Measurements from ENCODE around the gene NOB1. TPM values are rescaled to one million over a fixed set of nuclear protein-coding genes. Genes with fewer than 3 reads are reported as not detected.
"Not testable (repeated sequence)": the region's sequence is repeated elsewhere in the genome, so short reads cannot be mapped to it uniquely, and the experiment has no call there.

Gene NOB1
- total RNA-seq, 1 experiment from 2014 or later = 79.0 TPM

DNA sequence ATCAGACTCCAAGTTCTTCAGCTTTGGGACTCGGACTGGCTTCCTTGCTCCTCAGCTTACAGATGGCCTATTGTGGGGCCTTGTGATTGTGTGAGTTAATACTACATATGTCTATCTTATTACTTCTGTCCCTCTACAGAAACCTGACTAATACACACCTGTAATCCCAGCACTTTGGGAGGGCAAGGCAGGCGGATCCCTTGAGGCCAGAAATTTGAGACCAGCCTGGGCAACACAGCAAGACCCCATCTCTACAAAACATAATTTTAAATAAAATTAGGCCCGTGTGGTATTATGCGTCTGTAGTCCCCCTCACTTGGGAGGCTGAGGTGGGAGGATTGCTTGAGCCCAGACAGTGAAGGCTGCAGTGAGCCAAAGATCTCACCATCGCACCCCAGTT, 23.4 kb downstream of the NOB1 start:
- H3K36me3 ChIP-seq, H3K9me3 ChIP-seq, H3K27me3 ChIP-seq, DNase-seq, H3K4me3 ChIP-seq: not testable (repeated sequence)

DNA sequence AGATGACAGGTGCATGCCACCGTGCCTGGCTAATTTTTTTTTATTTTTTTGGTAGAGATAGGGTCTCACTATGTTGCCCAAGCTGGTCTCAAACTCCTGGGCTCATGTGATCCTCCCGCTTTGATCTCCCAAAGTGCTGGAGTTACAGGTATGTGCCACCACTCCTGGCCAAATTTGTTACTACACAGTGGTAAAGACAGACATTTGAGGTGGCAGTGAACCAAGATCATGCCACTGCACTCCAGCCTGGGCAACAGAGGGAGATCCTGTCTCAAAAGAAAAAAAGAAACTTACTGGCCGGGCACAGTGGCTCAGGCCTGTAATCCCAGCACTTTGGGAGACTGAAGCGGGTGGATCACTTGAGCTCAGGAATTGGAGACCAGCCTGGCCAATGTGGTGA, 25.7 kb downstream of the NOB1 start:
- H3K9me3 ChIP-seq, H3K36me3 ChIP-seq, H3K4me3 ChIP-seq, H3K27me3 ChIP-seq, DNase-seq: not testable (repeated sequence)

DNA sequence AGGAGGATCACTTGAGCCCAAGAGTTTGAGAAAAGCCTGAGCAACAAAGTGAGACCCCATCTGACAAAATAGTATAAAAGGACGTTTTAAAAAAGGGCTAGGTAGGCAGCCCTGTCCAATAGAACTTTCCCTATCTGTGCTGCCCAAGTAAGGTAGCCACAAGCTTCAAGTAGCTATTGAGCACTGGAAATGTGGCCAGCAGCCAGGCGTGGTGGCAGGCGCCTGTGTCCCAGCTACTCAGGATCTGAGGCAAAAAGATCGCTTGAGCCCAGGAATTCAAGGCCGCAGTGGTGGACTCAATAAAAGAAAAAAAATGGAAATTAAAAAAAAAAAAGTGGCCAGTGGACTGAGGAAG, 26.8 kb downstream of the NOB1 start:
- H3K9me3 ChIP-seq = no peaks in the 10 kb centered on the region
- DNase-seq = no peak
- no peaks in the 10 kb centered on the region for H3K27me3 ChIP-seq
- H3K4me3 ChIP-seq = no peak overlapping the region; the same call in 1 of the 2 replicates
- H3K36me3 ChIP-seq = no peaks in the 10 kb centered on the region; the same call in 1 of the 2 replicates

DNA sequence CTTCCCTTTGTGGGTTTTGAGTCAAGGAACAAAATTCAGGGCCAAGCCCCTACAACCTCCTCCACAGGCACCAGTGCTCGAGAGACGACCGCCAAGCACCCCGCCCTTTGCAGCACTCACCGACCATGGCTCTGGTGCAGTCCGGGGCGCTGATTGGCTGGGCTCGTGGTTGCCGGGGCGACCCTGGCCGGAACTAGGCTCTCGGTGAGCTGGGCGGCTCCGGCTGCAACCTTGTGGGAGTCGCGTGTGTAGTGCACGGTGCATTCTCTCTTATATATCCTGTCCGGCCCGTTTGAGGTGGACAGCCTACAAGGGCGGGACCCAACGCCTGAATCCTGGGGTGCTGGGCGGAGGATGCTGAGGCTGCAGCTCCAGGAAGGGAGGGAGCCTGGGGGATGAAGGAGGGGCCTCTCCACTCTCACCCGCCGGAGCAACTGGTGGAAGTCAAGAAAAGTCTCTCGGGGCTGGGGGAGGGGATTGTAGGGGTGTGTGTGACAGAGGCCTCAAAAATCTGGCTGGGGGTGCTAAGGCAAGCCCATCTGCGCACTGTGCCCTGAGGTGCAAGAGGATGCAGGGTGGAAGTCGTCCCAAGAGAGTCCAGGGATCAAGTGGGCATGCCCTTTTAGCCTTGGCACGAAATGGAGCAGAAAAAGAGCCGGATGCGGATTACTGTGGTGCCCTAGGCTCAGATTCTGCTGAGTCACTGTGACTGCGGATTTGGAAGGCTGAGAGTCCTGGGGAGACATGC, 28.2 kb downstream of the NOB1 start, which contains the start of gene NQO1:
Gene NQO1, minus strand, starts transcription at position 248 of the 748 bp plus-strand sequence. Its CDS starts 121 bp downstream, at position 127.
- Histone ChIP-seq H3K27me3 (no peaks in the 10 kb centered on the region), H3K36me3 (no peaks in the 10 kb centered on the region; the same call in 1 of the 2 replicates), H3K4me3 (peak within 1 kb of the TSS; percentile 63), H3K9me3 (no peaks in the 10 kb centered on the region)
- peak; percentile 97 for DNase-seq

DNA sequence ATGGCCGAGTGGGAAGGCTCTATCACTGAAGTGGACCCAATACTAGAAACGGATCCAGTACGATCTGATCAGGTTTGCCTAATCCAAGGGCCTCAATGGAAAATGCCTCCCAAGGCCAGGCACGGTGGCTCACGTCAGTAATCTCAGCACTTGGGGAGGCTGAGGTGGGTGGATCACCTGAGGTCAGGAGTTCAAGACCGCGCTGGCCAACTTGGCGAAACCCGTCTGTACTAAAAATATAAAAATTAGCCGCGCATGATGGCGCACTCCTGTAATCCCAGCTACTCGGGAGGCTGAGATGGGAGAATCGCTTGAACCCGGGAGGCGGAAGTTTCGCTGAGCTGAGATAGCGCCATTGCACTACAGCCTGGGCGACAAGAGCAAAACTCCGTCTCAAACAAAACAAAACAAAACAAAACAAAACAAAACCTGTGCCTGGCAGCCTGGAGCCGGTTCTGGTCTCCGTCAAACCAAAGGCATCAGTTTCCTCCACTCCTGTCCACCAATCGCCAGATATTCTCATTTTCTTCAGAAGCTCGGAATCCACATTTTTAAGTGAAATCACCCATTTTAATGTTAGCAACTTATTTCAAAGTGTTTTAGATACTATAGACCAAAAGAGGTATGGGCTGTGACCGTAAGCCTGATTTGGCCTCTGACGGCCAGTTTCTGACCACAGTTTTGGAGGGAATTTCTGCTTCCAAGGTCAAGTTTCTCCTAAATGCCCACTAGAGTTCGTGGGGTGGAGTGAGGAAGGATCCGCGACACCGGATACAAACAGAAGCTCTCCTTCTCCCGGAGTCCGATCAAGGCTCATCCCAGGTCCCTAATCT, 29.0 kb downstream of the NOB1 start:
- H3K9me3 ChIP-seq = no peaks in the 10 kb centered on the region
- no peaks in the 10 kb centered on the region for H3K27me3 ChIP-seq
- no peak for DNase-seq
- no peaks in the 10 kb centered on the region; the same call in 1 of the 2 replicates for H3K36me3 ChIP-seq
- H3K4me3 ChIP-seq = peak overlapping the region; percentile 63

DNA sequence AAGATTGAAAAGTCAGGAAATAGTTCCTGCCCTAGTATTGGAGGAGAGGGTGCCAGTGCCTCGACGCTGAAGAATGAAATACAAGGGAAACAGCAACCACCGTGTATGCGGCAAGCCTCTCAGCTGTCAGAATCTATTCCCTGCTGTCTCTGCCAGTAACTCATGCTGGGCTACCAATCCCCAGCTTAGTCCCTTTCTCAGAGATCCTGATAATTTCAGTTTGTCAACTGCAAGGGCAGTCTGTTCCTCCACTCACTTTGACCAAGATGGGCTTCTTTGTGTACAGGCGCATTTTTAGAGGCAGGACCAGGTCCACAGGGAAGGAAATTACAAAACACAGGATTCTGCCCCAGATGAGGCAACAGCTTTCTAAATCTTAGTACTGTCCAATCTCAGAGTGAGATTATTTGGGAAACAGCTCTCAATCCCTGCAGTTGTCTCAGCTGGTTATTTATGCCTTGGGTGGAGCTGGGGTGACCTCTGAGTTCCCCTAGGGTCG, 29.7 kb downstream of the NOB1 start:
- no peak for DNase-seq
- H3K9me3 ChIP-seq = no peaks in the 10 kb centered on the region
- H3K27me3 ChIP-seq = no peaks in the 10 kb centered on the region
- no peaks in the 10 kb centered on the region; the same call in 1 of the 2 replicates for H3K36me3 ChIP-seq
- peak overlapping the region; percentile 63 for H3K4me3 ChIP-seq

DNA sequence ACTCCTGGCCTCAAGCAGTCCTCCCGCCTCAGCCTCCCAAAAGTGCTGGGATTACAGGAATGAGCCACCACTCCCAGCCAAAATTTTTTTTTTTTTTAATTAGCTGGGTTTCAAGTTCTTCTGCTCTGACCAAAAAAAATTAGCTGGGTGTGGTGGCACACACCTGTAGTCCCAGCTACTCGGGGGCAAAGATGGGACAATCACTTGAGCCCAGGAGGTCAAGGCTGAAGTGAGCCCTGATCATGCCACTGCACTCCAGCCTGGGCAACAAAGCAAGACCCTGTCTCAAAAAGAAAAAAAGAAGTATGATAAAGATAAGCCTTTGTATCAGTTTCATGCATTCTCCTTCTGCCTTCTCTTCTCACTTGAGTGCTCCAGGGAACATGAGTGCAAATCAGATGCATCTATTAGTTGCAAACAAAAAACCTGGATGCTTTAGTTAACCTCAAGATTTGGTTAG, 30.3 kb downstream of the NOB1 start:
- DNase-seq = no peak
- no peaks in the 10 kb centered on the region for H3K27me3 ChIP-seq
- H3K9me3 ChIP-seq = no peaks in the 10 kb centered on the region
- H3K4me3 ChIP-seq = peak overlapping the region; percentile 63
- no peaks in the 10 kb centered on the region; the same call in 1 of the 2 replicates for H3K36me3 ChIP-seq

DNA sequence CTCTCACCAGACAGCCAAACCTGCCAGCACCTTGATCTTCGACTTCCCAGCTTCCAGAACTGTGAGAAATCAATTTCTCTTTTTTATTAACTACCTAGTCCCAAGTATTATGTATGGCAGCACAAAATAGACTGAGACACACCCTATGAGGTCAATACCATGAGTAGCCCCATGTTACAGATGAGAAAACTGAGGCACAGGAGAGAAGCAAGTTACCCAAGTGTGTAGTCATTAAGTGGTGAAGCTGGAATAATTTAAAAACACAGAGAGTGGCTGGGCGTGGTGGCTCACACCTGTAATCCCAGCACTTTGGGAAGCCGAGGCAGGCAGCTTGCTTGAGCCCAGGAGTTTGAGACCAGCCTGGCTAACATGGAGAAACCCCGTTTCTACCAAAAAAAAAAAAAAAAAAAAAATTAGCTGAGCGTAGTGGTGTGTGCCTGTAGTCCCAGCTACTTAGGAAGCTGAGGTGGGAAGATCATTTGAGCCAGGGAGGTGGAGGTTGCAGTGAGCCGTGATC, 33.2 kb downstream of the NOB1 start:
- DNase-seq = no peak
- Histone ChIP-seq H3K27me3 (no peaks in the 10 kb centered on the region), H3K4me3 (no peak overlapping the region), H3K9me3 (no peaks in the 10 kb centered on the region), H3K36me3 (peaks cover 4% of the 10 kb centered on the region)

DNA sequence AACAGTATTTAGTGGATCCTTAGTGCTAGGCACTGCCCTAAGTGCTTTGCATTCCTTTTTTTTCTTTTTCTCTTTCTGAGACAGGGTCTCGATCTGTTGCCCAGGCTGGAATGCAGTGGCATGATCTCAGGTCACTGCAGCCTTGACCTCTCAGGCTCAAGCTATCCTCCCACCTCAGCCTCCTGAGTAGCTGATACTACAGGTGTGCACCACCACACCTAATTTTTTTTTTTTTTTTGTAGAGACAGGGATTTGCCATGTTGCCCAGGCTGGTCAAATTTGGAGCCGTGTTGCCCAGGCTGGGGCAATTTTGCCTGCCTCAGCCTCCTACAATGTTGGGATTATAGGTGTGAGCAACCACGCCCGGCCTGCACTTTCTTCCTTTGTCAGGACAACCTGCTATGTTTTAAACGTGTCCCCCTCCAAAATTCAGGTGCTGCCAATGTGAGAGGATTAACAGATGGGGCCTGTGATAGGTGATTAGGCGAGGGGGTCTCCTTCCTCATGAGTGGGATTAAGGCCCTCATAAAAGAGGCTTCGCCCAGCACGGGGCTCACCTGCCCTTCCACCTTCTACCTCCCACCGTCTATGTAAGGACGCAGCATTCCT, 33.8 kb downstream of the NOB1 start:
- Histone ChIP-seq H3K9me3 (no peaks in the 10 kb centered on the region), H3K27me3 (no peaks in the 10 kb centered on the region), H3K36me3 (peaks cover 4% of the 10 kb centered on the region), H3K4me3 (no peak overlapping the region)
- DNase-seq = no peak

DNA sequence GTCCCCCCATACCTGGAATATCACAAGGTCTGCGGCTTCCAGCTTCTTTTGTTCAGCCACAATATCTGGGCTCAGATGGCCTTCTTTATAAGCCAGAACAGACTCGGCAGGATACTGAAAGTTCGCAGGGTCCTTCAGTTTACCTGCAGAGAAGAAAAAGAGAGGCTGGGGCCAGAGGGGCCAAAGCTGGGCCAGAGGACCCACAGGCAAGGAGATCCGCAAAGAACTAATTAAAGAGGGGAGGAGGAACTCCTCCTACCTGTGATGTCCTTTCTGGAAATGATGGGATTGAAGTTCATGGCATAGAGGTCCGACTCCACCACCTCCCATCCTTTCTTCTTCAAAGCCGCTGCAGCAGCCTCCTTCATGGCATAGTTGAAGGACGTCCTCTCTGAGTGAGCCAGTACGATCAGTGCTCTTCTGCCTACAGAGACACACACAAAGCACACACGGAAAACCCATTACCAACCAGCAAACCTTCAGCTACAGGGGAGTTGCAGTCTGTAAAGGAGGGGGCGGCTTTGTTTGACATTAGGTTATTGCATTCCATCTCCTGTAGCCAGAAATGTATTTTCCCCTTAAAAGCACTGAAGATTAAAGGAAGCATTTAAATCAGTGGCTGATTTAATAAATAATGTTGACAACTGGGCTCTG, 36.5 kb downstream of the NOB1 start:
- peaks cover 4% of the 10 kb centered on the region for H3K36me3 ChIP-seq
- H3K9me3 ChIP-seq = no peaks in the 10 kb centered on the region
- H3K27me3 ChIP-seq = no peaks in the 10 kb centered on the region
- no peak for DNase-seq
- no peak overlapping the region for H3K4me3 ChIP-seq

DNA sequence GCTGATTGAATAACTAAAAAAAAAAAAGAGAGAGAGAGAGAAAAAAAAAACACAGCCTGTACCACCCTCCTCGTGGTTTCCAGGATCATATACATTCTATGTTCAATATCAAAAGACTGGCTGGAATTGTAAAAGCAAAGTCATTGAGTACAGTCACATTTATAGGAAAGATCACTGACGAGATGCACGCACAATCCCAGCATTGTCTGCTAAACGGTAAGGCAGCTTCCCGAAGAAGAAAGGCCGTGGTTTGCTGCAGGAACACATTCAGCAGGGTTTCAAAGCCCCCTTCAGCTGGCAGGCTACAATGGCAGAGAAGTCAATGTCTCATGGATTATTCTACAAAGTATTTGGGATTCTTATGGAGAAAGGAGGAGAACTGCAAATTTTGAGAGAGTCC, 37.7 kb downstream of the NOB1 start:
- Histone ChIP-seq H3K27me3 (no peaks in the 10 kb centered on the region), H3K4me3 (no peak overlapping the region), H3K36me3 (peaks cover 15% of the 10 kb centered on the region), H3K9me3 (no peaks in the 10 kb centered on the region)
- no peak for DNase-seq

DNA sequence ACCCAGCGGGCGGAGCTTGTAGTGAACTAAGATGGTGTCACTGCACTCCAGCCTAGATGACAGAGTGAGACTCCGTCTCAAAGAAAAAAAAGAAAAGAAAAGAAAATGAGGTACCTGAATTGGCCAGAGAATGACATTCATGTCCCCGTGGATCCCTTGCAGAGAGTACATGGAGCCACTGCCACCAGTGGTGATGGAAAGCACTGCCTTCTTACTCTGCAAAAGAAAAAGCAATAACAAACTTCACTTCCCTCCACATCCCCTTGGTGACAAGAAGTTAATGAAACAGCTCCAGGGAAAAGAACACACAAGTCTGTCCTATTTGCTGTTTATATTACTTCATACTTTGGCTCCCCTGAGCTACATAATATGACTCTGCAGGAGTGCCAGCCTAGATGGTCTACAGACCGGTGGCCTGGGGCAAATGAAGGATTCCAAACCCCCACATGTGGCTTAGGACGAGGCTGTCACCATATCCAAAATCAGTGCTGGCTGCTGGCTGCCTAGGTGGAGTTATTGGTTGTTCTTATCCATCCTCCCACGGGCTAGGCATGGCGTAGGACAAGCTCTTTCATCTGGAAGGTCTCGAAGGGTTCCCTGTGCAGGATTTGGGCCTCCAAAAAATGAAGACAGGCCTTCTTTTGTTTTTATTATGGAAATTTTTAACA, 41.7 kb downstream of the NOB1 start:
- DNase-seq = no peak
- Histone ChIP-seq H3K27me3 (no peaks in the 10 kb centered on the region), H3K36me3 (peaks cover 41% of the 10 kb centered on the region), H3K4me3 (no peak overlapping the region), H3K9me3 (no peaks in the 10 kb centered on the region)

DNA sequence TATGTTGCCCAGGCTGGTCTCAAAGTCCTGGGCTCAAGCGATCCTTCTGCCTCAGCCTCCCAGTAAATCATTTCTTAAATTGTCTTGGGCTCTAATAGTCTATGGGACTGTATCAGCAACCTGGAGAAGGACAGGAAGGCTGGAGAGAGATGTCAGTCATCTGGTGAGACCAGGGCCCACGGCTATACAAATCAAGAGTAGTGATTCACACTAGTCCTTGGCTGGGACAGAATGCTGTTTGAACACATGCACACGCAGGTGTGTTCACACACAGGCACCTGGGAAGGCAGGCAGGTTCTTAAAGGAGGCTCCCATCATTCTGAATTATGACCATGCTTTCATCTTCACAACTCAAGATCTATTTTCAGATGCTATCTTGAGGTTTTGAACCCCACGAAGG, 42.4 kb downstream of the NOB1 start:
- Histone ChIP-seq H3K9me3 (no peaks in the 10 kb centered on the region), H3K27me3 (no peaks in the 10 kb centered on the region), H3K4me3 (no peak overlapping the region), H3K36me3 (peaks cover 39% of the 10 kb centered on the region)
- DNase-seq = no peak

DNA sequence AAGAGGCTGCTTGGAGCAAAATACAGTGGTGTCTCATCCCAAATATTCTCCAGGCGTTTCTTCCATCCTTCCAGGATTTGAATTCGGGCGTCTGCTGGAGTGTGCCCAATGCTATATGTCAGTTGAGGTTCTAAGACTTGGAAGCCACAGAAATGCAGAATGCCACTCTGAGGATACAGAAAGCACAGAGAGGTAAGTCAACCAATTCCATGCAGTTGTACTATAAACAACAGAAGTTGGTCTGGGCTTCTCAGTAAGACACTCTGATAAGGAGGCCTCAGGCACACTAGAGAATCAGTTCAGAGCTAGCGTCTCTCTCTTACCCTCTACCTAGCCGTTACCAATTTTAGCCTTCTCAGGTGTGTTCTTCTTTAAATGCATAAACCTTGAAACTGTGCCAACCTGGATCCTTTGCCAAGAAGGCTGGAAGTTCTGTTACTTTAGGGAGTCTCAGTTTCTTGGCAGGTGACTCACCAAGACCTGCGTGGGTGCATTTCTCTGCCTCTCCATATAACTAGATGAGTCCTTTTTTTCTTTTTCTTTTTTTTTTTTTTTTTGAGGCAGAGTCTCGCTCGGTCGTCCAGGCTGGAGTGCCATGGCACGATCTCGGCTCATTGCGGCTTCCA, 43.5 kb downstream of the NOB1 start:
- H3K27me3 ChIP-seq = no peaks in the 10 kb centered on the region
- H3K9me3 ChIP-seq = no peaks in the 10 kb centered on the region
- peaks cover 39% of the 10 kb centered on the region for H3K36me3 ChIP-seq
- H3K4me3 ChIP-seq = no peak overlapping the region
- DNase-seq = peak; percentile 28

DNA sequence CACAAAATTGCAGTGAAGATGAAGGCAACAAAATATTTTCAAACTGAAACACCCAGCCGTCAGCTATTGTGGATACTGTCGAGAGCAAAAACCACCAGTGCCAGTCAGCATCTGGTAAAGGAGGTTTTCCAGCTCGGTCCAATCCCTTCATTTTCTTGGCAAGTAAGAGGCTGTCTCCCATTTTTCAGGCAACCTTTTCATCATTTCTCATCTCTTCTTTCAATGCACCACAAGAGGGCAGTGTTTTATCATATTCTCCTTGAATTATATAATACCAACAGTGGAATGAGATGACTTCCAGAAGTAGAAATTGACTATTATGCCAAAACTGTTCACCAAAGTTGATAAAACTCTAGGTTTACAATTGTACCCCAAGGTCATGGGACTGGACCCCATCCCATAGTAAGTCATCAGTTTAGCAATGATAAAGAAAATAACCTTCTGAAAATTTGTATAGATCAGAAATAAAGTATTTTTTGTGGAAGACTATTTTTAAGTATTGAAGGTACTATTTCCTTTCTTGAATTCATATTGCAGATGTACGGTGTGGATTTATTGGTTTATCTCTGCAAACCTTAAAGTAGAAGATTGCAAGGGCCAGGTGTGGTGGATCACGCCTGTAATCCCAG, 45.2 kb downstream of the NOB1 start:
- Histone ChIP-seq H3K36me3 (peaks cover 39% of the 10 kb centered on the region), H3K4me3 (no peak overlapping the region)

More for the DNA sequence above, 45.2 kb downstream of the NOB1 start:
- Histone ChIP-seq H3K27me3 (no peaks in the 10 kb centered on the region), H3K9me3 (no peaks in the 10 kb centered on the region)
- no peak for DNase-seq

Measured in MG63 (cell line).